ENCODE results near the gene OARD1. TPM values are rescaled to one million over a fixed set of nuclear protein-coding genes. Genes with fewer than 3 reads are reported as not detected.
"Not testable (repeated sequence)": the region's sequence is repeated elsewhere in the genome, so short reads cannot be mapped to it uniquely, and the experiment has no call there.

OARD1 gene, protein sequence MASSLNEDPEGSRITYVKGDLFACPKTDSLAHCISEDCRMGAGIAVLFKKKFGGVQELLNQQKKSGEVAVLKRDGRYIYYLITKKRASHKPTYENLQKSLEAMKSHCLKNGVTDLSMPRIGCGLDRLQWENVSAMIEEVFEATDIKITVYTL
- total RNA-seq, result 10 to 100 TPM; 37.7 to 38.1 TPM

DNA sequence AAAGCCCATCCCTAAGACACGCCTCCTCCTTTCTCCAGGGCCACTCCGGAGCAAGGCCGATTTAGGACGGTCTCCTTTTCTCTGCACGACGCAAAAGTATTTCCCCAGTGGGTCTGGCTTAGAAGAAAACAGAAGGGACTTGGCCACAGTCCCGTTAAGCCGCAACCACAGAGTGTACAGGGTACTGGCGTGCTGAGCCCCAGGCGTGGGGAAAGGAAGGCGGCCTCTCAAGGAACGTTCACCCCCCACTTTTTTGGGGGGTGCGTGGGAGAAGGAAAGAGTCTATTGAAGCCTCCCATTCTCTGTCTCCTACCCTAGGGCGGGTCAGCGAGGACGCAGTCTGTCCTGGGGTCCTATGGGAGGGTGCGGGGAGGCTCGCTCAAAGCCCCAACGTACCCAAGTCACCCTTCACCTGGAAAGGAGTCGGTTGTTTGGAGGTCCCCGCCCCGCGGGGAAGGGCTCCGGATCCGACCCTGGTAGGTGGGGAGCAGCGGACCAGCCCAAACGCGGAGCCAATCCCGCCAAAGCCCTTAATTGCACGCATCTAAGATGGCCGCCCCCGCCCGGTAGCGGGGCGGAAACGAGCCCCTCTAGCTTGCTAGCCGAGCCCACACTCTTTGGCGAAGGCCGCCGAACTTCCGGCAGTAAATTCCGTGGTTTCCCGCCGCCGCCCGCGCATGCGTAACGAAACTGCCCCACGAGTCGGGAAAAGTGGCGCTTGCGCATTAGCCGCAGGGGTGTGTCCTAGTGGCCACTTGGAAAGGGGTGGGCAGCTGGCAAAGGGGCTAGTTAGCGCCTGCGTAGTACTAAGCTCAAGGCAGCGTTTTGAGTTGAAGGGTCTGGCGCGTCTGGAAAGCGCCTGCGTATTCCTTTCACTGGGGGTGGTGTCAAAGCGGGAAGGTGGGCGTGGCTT, at the start of gene OARD1:
OARD1 (minus strand) TSS at position 434 of the 913 bp plus-strand sequence. CDS start 722 bp downstream, outside the sequence.
- ChIA-PET POLR2A (no interaction called here), CTCF (interaction anchor here (1.4 kb wide), 1 partner anchor 44 kb away, joined by 3 read pairs; no protein-coding TSS in a partner anchor)

DNA sequence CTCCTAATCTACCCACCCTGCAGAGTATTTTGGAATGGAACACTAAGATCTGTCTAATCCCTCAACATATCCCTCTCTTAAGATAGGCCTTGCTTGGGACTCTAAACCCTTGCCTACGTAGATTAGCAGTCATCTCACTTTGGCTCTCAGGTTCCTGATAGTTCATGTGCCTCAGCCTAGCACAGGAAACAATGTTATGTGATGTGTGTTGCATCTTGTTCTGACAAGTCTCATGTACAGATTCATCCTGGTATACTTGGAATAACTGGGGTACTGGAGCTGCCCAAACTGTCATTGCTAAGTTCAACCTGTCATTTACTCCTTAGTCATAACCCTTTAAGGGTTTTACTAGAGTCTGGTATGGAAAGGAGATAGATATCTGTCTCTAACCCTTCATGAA, 47.9 kb upstream of the OARD1 start:
- CTCF ChIA-PET, result no interaction called here
- POLR2A ChIA-PET, result no interaction called here

DNA sequence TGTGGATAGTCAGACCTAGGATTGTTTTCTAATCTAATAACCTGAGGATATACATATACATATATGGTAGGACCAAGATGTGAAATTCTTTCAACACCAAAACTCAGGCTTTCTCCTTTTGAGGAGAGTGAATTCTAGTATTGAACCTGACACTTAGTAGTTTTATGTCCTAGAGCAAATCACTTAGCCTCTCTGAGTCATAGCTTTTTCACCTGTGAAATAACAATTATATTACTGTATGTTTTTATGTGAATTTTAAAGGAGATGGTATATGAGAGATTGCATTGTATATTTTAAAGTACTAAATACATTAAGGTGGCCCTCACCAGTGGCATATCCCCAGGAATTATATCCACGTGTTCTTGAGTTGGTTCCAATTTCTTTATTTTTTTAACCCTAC, 47.4 kb upstream of the OARD1 start:
- POLR2A ChIA-PET, result no interaction called here
- CTCF ChIA-PET, result interaction anchor here (1.2 kb wide), 1 partner anchor 15 kb away, joined by 3 read pairs; no protein-coding TSS in a partner anchor

DNA sequence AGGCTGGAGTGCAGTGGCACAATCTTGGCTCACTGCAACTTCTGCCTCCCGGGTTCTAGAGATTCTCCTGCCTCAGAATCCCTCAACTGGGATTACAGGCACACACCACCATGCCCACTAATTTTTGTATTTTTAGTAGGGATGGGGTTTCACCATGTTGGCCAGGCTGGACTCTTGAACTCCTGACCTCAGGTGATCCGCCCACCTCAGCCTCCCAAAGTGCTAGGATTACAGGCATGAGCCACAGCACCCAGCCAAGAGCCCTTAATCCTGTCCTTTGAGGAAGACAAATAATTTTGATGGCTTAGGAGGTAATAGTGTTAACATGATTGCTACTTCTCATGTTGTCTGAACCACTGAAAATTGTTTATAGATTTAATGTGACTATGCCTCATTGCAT, 42.9 kb upstream of the OARD1 start:
- CTCF ChIA-PET, POLR2A ChIA-PET: not testable (repeated sequence)

DNA sequence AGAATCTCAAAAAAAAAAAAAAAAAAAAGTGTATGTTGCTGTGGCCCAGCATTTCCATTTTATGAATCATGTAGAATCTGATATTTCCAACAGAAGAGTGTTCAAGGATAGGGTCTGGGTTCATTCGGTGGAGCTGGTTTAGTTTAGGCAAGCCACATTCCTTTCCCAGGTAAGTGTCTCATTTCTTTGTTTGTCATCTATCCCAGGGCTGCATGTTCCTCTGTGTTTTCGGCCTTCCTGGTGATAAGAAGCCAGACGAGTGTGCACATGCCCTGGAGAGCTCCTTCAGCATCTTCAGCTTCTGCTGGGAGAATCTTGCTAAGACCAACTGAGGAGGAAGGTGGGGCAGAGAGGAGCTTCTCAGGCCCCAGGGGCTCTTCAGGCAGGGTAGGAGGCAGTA, 38.9 kb upstream of the OARD1 start:
- CTCF ChIA-PET, result interaction anchor here (0.7 kb wide), 1 partner anchor 84 kb away, joined by 4 read pairs; no protein-coding TSS in a partner anchor
- POLR2A ChIA-PET, result no interaction called here

DNA sequence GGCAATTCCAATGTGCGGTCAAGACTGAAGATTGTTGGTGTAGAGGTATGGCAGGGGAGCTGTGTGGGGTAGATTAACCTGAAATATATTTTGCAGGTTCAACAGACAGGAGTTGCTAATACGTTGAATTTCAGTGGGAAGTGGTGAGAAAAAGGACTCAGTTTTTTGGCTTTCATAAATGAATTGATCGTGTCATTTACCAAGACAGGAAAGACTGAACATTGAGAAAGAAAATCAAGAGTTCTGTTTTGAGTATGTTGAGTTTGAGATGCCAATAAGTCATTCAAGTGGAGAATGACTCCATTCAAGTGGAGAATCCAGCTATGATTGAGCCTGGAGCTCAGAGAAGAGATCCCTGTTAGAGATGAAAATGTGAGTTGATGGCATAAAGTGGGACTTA, 31.7 kb upstream of the OARD1 start:
- POLR2A ChIA-PET, result no interaction called here
- CTCF ChIA-PET, result interaction anchor here (1.5 to 2.2 kb wide), 2 partner anchors 12 to 216 kb away, joined by 4 to 5 read pairs; no protein-coding TSS in a partner anchor

DNA sequence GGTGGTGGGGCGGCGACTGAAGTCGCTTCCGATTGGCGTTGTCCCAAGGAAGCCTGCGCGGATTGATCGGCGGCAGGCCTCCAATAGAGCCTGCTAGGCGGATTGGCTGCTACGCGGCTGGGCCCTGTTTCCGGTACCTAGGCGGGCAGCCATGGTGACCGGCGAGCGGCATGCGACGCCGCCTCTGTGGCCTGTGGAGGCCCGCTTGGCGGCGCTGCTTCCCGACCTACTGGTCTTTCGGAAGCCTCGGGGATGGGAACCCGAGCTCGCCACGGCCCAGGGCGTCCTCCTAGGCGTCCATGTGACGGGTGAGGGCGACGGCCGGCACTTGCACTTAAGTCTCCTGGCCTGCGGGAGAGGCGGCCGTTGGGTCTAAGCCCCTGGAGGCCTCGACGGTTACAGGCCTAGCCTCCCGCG, 28.7 kb upstream of the OARD1 start:
- POLR2A ChIA-PET, result no interaction called here
- CTCF ChIA-PET, result interaction anchor here (0.8 to 1.6 kb wide), 2 partner anchors 9 to 81 kb away, joined by 3 to 4 read pairs; no protein-coding TSS in a partner anchor

DNA sequence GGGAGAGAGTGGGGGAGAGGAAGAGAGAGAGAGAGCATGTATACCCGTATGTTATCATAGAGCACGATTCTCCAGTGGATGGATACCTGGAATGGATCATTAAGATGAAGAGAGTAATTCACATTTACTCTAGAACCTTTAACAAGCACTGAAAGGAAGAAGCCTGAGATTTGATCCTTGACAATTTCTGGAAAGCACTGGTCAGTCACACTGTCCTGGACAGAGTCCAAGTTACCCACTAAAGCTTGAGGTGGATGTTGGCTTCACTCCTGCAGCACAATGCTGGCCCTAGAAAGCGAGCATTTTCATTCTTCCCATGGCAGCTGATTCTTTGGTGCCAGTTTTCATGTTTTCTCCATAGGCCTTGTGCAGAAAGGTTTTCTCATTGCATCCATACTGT, 26.2 kb upstream of the OARD1 start:
- ChIA-PET CTCF (no interaction called here), POLR2A (no interaction called here)

DNA sequence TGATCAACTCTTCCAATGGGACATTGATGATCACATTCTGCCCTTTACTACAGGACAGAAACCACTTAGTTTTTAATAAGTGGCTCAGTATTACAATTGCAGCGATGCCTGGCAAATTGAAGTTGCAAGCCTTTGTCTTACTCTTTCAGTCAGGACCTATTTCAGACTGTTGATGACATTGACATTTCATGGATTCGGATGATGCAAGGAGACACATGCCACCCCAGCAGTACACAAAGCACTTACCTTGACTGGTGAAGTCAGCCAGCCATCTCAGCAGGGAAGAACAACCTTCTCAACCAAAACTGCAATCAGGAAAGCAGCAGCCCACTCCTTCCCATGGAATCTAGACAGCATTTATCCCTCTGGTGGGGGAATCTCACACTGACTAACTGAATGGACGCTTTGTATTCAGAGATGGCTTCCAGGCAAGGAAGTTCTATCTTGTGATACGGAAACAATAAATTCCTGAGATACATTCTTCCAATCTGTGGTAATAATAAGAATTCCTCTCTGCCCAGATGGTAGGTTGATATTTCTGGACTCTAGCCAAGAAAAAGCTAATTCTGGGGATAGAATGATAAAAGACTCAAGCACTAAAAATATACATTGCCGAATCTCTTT, 25.4 kb upstream of the OARD1 start:
- ChIA-PET POLR2A (no interaction called here), CTCF (no interaction called here)

DNA sequence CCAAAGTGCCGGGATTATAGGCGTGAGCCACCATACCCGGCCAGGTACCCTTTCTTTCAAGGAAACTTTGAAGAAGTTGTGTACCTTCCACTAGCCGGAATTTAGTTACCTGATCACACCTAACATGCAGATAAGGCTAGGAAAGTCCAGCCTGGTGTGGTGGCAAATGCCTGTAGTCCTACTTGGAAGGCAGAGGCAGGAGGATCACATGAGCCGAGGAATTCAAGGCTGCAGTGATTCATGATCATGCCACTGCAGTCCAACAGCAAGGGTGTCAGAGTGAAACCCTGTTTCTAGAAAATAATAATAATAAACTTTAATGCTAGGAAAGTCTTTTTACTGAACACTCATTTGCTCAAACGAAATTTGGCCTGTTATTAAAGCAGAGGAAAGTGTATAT, 21.6 kb upstream of the OARD1 start:
- CTCF ChIA-PET, result interaction anchor here (0.6 kb wide), 1 partner anchor 88 kb away, joined by 4 read pairs; no protein-coding TSS in a partner anchor
- POLR2A ChIA-PET, result no interaction called here

DNA sequence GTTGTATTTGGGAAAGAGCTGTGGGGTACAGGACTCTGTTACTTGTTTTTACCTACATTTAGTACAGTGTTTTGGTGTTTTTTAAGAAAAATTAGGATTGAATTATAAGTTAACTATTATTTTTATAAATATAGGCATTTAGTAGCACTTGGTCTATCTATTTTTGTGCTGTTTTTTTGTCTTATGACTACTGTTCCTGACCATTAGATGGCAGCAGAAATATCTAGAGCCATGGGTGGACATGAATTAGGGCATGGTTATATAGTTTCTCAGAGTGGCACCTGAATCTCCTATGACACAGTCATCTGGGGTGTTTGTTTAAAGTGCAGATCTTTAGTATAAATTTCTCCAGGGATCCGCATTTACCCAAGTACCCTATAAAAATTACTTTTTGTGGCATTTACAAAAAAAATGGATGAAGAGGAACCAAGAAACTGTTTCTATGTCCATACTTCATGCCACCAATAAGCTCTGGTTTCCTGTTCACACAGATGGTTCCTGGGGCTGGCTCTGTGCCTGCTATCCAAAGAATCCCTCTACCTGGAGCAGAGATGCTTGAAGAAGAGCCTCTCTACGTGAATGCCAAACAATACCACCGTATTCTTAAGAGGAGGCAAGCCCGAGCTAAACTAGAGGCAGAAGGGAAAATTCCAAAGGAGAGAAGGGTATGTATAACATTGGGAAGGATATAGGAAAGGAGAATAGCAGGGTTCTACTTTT, 20.4 kb upstream of the OARD1 start:
- CTCF ChIA-PET, result interaction anchor here (1.0 to 1.4 kb wide), 5 partner anchors 8 to 107 kb away, joined by 3 to 8 read pairs (median 4); no protein-coding TSS in a partner anchor
- POLR2A ChIA-PET, result no interaction called here

DNA sequence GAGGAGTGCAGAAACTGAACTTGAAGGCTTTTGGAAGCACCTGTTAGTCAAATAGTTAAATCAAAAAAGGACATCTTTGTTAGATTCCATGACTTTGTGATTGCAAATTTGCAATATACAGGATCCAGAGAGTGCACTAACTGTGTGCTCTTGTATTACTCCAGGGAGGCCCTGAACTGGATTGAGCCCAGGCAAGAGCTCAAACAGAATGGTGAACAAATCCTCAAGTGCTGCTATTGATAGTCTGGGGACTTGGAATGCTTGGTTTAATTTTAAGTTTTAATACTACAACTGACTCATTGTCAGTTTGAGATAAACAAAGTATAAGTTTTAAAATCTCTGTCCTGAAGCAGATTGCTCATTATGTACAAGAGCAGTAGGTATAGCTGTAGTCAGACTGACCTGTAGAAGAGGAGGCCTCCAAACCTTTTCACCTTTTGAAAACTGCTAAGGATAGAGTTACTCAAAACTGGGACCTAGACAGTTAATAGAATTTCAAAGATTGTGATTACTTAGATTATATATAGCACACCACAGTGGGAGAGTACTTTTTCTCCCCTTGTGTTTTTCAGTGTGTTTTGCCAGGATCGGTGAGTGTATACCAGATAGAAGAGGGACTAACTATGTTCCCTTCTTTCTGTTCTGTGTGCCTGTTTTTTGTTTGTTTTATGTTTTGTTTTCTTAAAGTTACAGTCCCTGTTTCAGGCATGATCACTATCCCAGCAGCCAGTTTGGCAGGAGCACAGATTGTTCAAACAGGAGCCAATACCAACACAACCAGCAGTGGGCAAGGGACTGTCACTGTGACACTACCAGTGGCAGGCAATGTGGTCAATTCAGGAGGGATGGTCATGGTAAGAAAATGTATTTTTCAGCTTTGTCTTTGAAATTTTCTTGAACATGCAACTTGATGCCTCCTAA, 18.9 kb upstream of the OARD1 start:
- POLR2A ChIA-PET, result interaction anchor here (0.7 kb wide), 1 partner anchor 16 kb away, joined by 3 read pairs; no protein-coding TSS in a partner anchor
- CTCF ChIA-PET, result interaction anchor here (1.0 to 1.4 kb wide), 3 partner anchors 13 to 109 kb away, joined by 4 to 8 read pairs (median 4); no protein-coding TSS in a partner anchor

DNA sequence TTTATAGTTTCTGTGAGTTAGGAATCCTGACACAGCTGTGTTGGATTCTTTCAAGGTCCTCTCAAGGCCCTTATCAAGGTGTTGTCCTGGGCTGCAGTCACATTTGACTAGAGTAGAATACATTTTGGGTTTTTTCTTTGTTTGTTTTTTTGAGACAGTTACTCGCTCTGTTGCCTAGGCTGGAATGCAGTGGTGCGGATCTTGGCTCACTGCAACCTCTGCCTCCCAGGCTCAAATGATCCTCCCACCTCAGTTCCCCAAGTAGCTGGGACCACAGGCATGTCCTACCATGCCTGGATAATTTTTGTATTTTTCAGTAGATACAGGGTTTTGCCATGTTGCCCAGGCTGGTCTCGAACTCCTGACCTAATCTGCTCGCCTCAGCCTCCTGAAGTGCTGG, 16.3 kb upstream of the OARD1 start:
- POLR2A ChIA-PET, result no interaction called here
- CTCF ChIA-PET, result interaction anchor here (1.8 kb wide), 1 partner anchor 12 kb away, joined by 6 read pairs; no protein-coding TSS in a partner anchor

DNA sequence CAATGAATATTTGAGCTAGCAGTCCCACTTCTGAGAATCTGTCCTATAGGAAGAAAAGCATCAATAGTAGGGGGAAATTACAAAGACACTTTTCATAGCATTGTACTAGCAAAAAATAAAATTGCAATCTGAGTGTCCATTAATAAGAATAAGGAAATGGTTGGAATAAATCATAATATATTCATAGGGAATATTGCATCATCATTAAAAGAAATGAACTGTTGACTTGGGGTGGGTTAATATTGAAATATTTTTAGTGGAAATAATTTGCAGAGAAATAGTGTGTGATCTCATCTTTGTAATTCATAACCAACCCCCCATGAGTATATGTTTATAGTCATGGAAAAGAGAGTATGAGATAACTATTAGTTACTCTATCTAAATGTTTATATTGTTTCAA, 13.0 kb upstream of the OARD1 start:
- ChIA-PET CTCF (no interaction called here), POLR2A (no interaction called here)

DNA sequence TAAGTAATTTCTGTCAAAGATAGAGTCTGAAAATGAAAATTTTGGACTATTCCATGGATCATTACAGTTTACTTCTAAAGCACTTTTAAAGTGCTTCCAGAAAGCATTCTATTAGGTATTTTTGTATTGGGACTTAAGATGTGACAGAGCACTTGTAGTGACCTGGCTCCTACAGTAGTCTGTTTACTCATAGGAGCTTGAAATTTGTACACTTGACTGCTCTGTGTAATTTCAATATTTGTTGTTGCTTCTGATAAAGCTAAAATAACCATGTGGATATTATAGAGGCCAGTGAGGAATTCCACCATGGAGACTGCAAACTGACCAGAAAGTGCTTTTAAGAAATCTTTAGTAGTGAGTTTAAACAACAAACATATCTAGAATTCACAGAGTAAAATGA, 10.9 kb upstream of the OARD1 start:
- ChIA-PET CTCF (no interaction called here), POLR2A (no interaction called here)

DNA sequence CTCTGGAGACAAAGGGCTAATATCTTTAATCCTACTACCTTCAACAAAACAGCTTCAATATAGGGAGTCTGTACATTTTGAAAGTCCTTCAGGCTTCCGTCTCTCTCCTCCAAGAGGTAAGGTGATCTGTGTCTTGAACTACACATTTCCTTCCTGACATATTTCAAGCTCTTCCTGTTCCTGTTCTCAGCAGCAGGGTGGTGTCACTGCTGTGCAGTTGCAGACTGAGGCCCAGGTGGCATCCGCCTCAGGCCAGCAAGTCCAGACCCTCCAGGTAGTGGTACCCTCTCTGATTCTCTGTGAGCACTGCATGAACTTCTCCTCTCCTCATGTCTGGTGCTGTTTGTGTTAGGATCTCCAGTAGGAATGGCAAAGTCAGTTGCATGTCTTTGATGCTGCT, 8.5 kb upstream of the OARD1 start:
- CTCF ChIA-PET, result no interaction called here
- POLR2A ChIA-PET, result no interaction called here

DNA sequence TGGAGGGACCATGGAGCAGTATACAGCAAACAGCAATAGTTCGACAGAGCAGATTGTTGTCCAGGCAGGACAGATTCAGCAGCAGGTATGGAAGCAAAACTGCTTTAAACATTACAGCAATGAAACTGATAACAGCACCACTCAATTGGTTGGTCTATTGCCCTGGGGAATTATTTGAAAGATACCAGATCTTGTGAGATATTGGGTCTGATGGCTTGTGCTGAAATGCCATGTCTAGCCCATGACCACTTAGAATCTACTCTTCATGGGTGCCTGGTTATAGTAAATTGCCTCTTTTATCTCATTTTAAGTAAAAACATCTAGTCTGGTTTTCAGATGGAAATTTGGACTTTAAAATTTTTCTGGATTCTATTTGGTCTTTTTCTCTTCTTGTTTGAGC, 6.9 kb upstream of the OARD1 start:
- ChIA-PET POLR2A (no interaction called here), CTCF (no interaction called here)

DNA sequence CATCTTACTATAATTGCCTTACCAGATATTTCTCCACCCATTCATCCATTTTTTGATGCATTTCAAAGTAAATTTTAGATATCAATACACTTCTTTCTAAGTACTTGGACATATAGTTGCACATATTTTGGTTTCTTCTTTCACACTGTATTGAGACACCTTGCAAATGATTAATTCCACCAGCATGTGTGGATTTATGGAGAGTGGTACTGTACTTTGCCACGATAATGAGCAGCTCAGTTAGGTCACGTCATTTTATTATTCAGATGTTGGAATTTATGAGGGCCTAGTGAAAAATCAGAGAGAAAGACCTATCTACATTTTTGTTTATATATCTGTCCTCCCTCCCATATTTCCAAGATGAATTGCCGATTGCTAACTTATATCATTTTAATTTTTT, 5.9 kb upstream of the OARD1 start:
- POLR2A ChIA-PET, result no interaction called here
- CTCF ChIA-PET, result no interaction called here

DNA sequence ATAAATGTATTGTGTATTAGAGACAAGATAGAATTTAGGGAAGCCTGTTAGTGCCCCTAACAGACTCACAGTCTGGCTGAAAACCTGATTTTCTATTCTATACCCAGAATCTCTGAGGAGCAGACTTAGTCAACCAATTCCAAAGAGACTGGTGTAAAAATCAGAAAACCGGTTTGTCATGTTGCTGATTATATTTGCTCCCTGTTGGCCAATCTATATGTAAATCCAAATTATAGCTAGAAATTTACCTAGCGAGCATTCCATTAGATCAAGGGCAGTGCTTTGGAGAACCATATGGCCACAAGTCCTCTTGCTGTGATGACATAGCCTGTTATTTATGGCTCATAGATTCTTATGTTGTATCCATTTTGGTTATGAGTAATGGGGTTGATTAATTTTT, 5.4 kb upstream of the OARD1 start:
- ChIA-PET CTCF (no interaction called here), POLR2A (no interaction called here)
